HG02870 (cell line): ENCODE measurements around the gene PIN1.

Source experiments
- ATAC-seq: cut with Tn5 transposase; IDR thresholded peaks from one replicate; pipeline ENCODE4 v1.9.1; 2021; ENCODE audit warnings: mild to moderate bottlenecking, moderate library complexity; ENCODE audit not compliant: unreplicated experiment

Gene PIN1

DNA sequence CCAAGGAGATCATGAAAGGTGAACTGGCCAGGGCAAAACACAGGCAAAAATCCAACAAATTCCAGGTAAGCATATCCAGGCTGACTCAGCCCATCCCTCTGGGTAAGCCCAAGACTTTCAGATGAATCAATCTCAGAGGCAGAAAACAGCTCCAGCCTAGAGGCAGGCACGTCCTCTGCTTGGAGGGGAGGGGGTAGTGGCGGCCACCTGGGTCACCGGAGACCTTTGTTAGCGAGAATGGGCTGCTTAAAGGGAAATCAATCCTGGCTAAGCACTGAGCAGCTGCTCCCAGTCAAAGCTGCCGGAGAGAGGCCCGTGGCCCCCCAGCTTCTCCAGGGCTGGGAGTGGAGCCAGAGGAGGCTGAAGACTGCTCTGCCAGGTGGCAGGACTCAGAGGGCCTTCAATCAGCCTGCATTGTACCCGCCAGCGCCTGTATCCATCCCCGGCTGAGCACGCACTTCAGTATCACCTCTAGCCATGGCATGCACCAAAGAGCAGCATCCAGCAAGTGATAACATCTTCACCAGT, 48.2 kb downstream of the PIN1 start:
- ATAC-seq, result no peak

DNA sequence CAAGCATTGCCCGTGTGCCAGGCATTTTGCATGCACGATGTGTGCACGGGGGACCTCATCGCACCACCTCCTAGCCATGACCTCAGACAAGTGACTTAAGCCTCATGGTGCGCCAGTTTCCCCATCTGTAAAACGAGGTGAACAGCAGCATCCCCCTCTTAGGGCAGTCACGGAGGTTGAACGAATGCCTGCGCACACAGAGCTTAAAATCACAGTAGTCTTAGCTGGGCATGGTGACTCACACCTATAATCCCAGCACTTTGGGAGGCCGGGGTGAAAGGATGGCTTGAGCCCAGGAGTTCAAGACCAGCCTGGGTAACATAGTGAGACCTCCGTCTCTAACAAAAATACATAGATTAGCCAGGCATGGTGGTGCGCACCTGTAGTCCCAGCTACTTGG, 48.6 kb downstream of the PIN1 start:
- no peak for ATAC-seq

DNA sequence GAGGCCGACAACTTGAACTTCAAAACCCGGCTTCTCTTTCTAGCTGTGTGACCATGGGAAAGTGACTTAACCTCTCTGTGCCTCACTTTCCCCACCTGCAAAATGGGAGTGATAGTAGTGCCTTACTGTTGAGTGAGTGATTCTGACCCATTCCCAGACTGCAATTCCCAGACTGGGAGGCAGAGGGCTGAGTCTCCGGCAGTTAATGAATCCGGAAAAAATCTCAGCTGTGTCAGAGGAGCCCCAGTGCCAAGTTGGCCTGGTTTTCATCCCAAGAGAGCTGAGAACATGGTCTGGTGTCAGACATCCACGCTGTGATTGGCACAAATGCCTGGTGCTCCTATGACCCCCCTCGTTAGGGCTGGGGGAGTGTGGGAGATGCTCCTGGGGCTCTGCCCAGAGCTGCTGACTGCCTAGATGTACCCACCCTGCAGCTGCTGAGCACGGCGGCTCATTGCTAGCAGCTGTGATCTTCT, 50.0 kb downstream of the PIN1 start:
- no peak for ATAC-seq

DNA sequence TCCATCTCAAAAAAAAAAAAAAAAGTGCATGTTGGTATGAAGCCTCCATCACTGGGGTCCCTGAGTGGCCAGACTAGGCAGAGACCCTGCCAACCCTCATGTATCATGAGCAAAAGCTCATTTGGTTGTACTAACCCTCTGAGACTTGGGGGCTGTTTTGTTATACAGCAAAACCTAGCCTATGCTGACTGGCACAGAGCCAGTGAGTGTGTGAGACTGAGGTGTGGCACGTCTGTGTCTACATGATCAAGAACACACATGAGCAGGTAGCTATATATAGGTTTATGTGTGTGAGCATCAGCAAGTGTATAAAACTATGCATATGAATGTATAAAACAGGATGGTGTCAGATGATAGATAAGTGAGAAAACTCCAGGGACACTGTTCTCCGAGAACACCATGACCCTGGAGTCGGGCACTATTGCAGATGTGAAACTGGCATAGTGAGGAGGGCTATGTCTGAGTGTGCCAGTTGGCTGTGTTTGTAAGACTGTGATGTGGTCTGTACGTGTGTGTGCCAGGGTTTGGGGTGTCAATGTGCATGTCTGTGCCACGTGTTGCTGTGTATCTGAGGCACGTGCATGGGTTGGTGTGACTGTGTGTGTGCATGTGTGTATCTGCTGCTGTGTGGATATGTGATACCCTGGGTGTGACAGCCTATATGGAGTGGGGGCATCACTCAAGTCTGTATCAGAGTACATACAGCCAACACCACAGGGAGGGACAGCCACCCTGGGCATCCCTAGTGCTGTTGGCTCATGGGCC, 56.7 kb downstream of the PIN1 start:
- ATAC-seq, result no peak
